Keratinocyte (primary cell): ENCODE measurements around the gene DUSP16. TPM values are rescaled to one million over a fixed set of nuclear protein-coding genes. Genes with fewer than 3 reads are reported as not detected.

Source experiments
- DNase-seq: peaks from one replicate; pipeline ENCODE4 v3.0.0-alpha.2; 2011; ENCODE audit warnings: low read depth, missing footprints, low spot score
- FAIRE-seq: peaks from 2 replicates; lab custom pipeline; 2011; peaks lifted over from hg19 to GRCh38; lab: Jason Lieb, UNC
- H2AFZ ChIP-seq: 2 replicates; pipeline ENCODE4 v1.6.0; 2012; ENCODE audit warnings: low read length, control low read depth, inconsistent platforms; ENCODE audit not compliant: control insufficient read depth
- H3K27ac ChIP-seq: 2 replicates; pipeline ENCODE4 v1.5.1; 2011; ENCODE audit warnings: low read length; ENCODE audit not compliant: control insufficient read depth, insufficient read depth
- H3K27me3 ChIP-seq: 3 replicates; pipeline ENCODE4 v1.6.0; 2011; ENCODE audit warnings: low read length; ENCODE audit not compliant: control insufficient read depth, insufficient read depth; ENCODE audit errors: extremely low read depth
- H3K36me3 ChIP-seq, 2 experiments: 2 replicates in 1 of 2; 3 replicates in 1 of 2; pipeline ENCODE4 v1.5.1; 2011; ENCODE audit warnings: low read length in 2 of 2, mild to moderate bottlenecking in 1 of 2; ENCODE audit not compliant: control insufficient read depth in 2 of 2, insufficient read depth in 2 of 2; ENCODE audit errors: extremely low read depth in 1 of 2
- H3K4me1 ChIP-seq: 3 replicates; pipeline ENCODE4 v1.5.1; 2011; ENCODE audit warnings: low read length; ENCODE audit not compliant: control insufficient read depth, insufficient read depth; ENCODE audit errors: extremely low read depth
- H3K4me2 ChIP-seq: 3 replicates; pipeline ENCODE4 v1.6.0; 2011; ENCODE audit warnings: low read depth, low read length; ENCODE audit not compliant: control insufficient read depth, insufficient read depth; ENCODE audit errors: extremely low read depth
- H3K4me3 ChIP-seq, 3 experiments: fragments of 200-600 bp in 1 of 3; sonication (generic) in 1 of 3; 2 replicates in 2 of 3; 3 replicates in 1 of 3; pipeline ENCODE4 v1.5.1; 2011 to 2016; ENCODE audit warnings: low read length in 3 of 3, mild to moderate bottlenecking in 3 of 3, control low read depth in 2 of 3, inconsistent platforms in 1 of 3, low read depth in 1 of 3, mixed read lengths in 1 of 3, mixed run types in 1 of 3, moderate library complexity in 1 of 3; ENCODE audit not compliant: control insufficient read depth in 2 of 3, insufficient read depth in 2 of 3; ENCODE audit errors: extremely low read depth in 1 of 3
- H3K79me2 ChIP-seq: 2 replicates; pipeline ENCODE4 v1.6.0; 2012; ENCODE audit warnings: low read length; ENCODE audit not compliant: control insufficient read depth, insufficient read depth
- H3K9ac ChIP-seq: 3 replicates; pipeline ENCODE4 v1.6.0; 2011; ENCODE audit warnings: low read length; ENCODE audit not compliant: control insufficient read depth, insufficient read depth; ENCODE audit errors: extremely low read depth
- H3K9me1 ChIP-seq: 3 replicates; pipeline ENCODE4 v1.6.0; 2011; ENCODE audit warnings: low read length; ENCODE audit not compliant: control insufficient read depth, insufficient read depth; ENCODE audit errors: extremely low read depth
- H3K9me3 ChIP-seq: 2 replicates; pipeline ENCODE4 v1.5.1; 2012; ENCODE audit warnings: low read depth, low read length; ENCODE audit not compliant: control insufficient read depth
- H4K20me1 ChIP-seq: 3 replicates; pipeline ENCODE4 v1.6.0; 2011; ENCODE audit warnings: low read length; ENCODE audit not compliant: control insufficient read depth, insufficient read depth; ENCODE audit errors: extremely low read depth
- EZH2 ChIP-seq: IDR thresholded peaks from one replicate; pipeline ENCODE4 v1.6.1; 2012; ENCODE audit warnings: inconsistent platforms, mild to moderate bottlenecking, low read length, moderate library complexity
- dilution Hi-C: fragments of 300-500 bp; cut with MboI; formaldehyde crosslinking; loops from one replicate; pipeline ENCODE4 v1.7.0; 2020; ENCODE audit warnings: low sequenced_read_pairs; ENCODE audit not compliant: extremely low pct_ligation_motif_present
- polyA plus RNA-seq, 5 experiments: library from polyadenylated mRNA; depleted of rRNA in 3 of 5; stranded (reverse) in 3 of 5; stranded (forward) in 1 of 5; unstranded in 1 of 5; fragments of >200 nt; gene quantifications; 1 replicate in 1 of 5; 2 replicates in 3 of 5; 3 replicates in 1 of 5; pipeline versions ENCODE4 v1.2.1 to v1.2.3, GENCODE V29; 2011 to 2012; ENCODE audit warnings: missing spikeins in 2 of 5, low read depth in 1 of 5, low replicate concordance in 1 of 5
- TF ChIP-seq, protein P1 (sequence below), 3 experiments: IDR thresholded peaks in 1 of 3; conservative IDR thresholded peaks in 1 of 3; optimal IDR thresholded peaks in 1 of 3; 2 replicates in 2 of 3; 3 replicates in 1 of 3; pipeline versions ENCODE3 to v1.5.1; 2011; ENCODE audit warnings: low read length in 3 of 3, mild to moderate bottlenecking in 3 of 3, moderate library complexity in 2 of 3, control low read depth in 1 of 3, inconsistent platforms in 1 of 3; ENCODE audit not compliant: insufficient read depth in 2 of 3; ENCODE audit errors: extremely low read depth in 1 of 3

Gene DUSP16
- polyA plus RNA-seq, 1 donor (not counting 4 experiments of a cell fraction or from before 2014, with no cell fraction given) = 9.3 TPM

- H3K27ac ChIP-seq = no peak overlapping the region
- dilution Hi-C loops = no loop called here
Measured at GRCh38 chr12:12541782-12542181, 20.9 kb downstream of the DUSP16 start.

DNA sequence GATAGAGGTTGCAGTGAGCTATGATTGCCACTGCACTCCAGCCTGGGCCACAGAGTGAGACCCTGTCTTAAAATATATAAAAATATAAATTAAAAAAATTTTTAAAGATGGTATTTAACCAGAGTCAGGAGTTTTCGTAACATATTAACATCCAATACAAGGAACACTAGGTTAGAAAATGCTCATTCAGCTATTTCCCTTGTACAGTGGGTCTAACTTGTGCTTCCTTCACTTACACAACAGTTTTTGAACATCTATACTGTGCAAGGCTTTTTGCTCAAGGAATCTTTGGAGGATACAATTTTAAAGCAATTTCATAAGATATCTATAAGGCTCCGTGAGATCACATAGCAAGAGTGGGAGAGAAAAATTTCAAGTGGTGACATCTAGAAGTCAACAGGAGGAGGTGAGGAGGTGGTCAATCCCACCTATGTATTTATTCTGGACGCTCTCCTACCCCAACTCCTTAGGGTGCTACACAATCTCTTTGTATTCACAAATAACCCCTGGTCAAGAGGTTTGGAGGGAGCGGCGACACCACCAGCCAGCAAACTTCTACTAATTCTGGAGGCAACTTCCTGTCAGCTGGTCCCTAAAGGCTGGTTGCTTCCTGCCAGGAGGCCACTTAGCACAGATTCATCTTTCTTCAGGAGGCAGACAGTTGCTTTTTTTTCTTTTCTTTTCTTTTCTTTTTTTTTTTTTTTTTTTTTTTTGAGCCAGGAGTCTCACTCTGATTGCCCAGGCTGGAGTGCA, 22.2 kb downstream of the DUSP16 start:
- FAIRE-seq = no peak
- H3K4me3 ChIP-seq = no peak overlapping the region
- no peak overlapping the region for H3K9ac ChIP-seq
- no peaks in the 10 kb centered on the region for H3K36me3 ChIP-seq
- H3K9me3 ChIP-seq = no peaks in the 10 kb centered on the region
- H3K4me2 ChIP-seq = no peak overlapping the region
- no peaks in the 10 kb centered on the region for H3K79me2 ChIP-seq
- H4K20me1 ChIP-seq = no peaks in the 10 kb centered on the region
- TF ChIP-seq, protein P1, sequence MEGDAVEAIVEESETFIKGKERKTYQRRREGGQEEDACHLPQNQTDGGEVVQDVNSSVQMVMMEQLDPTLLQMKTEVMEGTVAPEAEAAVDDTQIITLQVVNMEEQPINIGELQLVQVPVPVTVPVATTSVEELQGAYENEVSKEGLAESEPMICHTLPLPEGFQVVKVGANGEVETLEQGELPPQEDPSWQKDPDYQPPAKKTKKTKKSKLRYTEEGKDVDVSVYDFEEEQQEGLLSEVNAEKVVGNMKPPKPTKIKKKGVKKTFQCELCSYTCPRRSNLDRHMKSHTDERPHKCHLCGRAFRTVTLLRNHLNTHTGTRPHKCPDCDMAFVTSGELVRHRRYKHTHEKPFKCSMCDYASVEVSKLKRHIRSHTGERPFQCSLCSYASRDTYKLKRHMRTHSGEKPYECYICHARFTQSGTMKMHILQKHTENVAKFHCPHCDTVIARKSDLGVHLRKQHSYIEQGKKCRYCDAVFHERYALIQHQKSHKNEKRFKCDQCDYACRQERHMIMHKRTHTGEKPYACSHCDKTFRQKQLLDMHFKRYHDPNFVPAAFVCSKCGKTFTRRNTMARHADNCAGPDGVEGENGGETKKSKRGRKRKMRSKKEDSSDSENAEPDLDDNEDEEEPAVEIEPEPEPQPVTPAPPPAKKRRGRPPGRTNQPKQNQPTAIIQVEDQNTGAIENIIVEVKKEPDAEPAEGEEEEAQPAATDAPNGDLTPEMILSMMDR (optimal IDR thresholded peaks at IDR 0.05 in 1 of 3, IDR thresholded peaks at IDR 0.05 in 1 of 3, conservative IDR thresholded peaks at IDR 0.05 in 1 of 3; ENCODE audit: extremely low read depth in 1 of 3, insufficient read depth in 2 of 3, low read length in 3 of 3) = no peak
- no peak for TF ChIP-seq EZH2
- no peak overlapping the region for H3K27ac ChIP-seq
- DNase-seq = no peak
- no peaks in the 10 kb centered on the region for H3K27me3 ChIP-seq
- H2AFZ ChIP-seq = no peak overlapping the region
- H3K9me1 ChIP-seq = no peaks in the 10 kb centered on the region
- dilution Hi-C loops = no loop called here
- H3K4me1 ChIP-seq = no peaks in the 10 kb centered on the region

More at GRCh38 chr12:12541782-12542181, 20.9 kb downstream of the DUSP16 start:
- Histone ChIP-seq H3K4me1 (no peaks in the 10 kb centered on the region), H3K27me3 (no peaks in the 10 kb centered on the region), H3K9me1 (no peaks in the 10 kb centered on the region), H3K79me2 (no peaks in the 10 kb centered on the region), H3K36me3 (no peaks in the 10 kb centered on the region), H3K4me3 (no peak overlapping the region), H3K9ac (no peak overlapping the region), H2AFZ (no peak overlapping the region), H4K20me1 (no peaks in the 10 kb centered on the region), H3K9me3 (no peaks in the 10 kb centered on the region), H3K4me2 (no peak overlapping the region)
- DNase-seq (no peak), FAIRE-seq (no peak)
- TF ChIP-seq, protein P1 (optimal IDR thresholded peaks at IDR 0.05 in 1 of 3, IDR thresholded peaks at IDR 0.05 in 1 of 3, conservative IDR thresholded peaks at IDR 0.05 in 1 of 3; ENCODE audit: extremely low read depth in 1 of 3, insufficient read depth in 2 of 3, low read length in 3 of 3) = no peak
- no peak for TF ChIP-seq EZH2
